ENCODE measurements around the gene NDUFS6.
"Not testable (repeated sequence)": the region's sequence is repeated elsewhere in the genome, so short reads cannot be mapped to it uniquely, and the experiment has no call there.

Gene NDUFS6

GRCh38 chr5:1784197-1785050 is 16.8 kb upstream of the NDUFS6 start:
- Mint-ChIP-seq H3K36me3 (ENCODE audit: low read depth) (no peaks in the 10 kb centered on the region), H3K9me3 (no peaks in the 10 kb centered on the region), H3K4me1 (ENCODE audit: low read depth) (no peaks in the 10 kb centered on the region), H3K27ac (no peak overlapping the region), H3K27me3 (peaks cover 6% of the 10 kb centered on the region), H3K4me3 (no peak overlapping the region)
- intact Hi-C loops (cut with micrococcal nuclease) = no loop called here

DNA sequence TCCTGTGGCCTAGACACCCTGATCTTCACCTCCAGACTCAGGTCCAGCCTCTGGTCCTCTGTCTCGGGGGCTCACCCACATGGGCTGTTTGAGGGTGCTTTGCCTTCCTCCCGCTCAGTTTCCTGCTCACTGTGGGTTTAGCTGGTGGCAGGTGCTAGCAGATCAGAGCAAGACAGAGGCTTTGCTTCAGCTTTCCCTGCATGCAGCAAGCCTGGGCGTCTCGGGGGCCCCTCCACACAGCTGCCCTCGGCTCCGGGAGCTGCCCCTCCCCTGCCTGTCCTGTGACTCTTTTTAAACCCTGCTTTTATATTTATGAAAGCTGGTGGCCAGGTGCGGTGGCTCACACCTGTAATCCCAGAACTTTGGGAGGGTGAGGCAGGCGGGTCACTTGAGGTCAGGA is 16.1 kb upstream of the NDUFS6 start:
- H3K4me1 Mint-ChIP-seq (ENCODE audit: low read depth) = no peaks in the 10 kb centered on the region
- H3K36me3 Mint-ChIP-seq (ENCODE audit: low read depth) = no peaks in the 10 kb centered on the region
- no peak overlapping the region for H3K4me3 Mint-ChIP-seq
- intact Hi-C loops (cut with micrococcal nuclease) = no loop called here
- H3K9me3 Mint-ChIP-seq = no peaks in the 10 kb centered on the region
- H3K27me3 Mint-ChIP-seq = peaks cover 6% of the 10 kb centered on the region
- H3K27ac Mint-ChIP-seq = no peak overlapping the region

DNA sequence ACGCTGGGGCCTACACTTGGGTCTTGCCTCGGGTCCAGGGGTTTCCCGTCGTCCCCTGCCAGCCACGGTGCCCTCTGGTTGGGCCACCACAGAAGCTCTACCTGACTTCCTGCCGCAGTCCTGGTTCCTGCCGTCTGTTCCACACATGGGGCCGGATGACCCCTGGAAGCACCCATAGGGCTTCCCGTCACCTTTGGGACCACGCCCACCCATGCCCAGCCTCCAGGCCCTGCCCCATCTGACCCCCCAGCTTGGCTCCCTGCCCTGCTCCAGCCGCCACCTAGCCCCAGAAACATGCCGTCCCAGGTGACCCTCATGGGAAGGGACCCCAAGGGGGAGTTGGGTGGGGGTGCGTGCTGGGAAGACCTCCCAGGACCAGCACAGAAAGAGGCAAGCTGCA is 15.2 kb upstream of the NDUFS6 start:
- no peaks in the 10 kb centered on the region for H3K4me1 Mint-ChIP-seq (ENCODE audit: low read depth)
- H3K9me3 Mint-ChIP-seq = no peaks in the 10 kb centered on the region
- peaks cover 7% of the 10 kb centered on the region for H3K27me3 Mint-ChIP-seq
- intact Hi-C loops (cut with micrococcal nuclease) = no loop called here
- H3K4me3 Mint-ChIP-seq = no peak overlapping the region
- H3K27ac Mint-ChIP-seq = no peak overlapping the region
- H3K36me3 Mint-ChIP-seq (ENCODE audit: low read depth) = no peaks in the 10 kb centered on the region

GRCh38 chr5:1786621-1787471 is 14.4 kb upstream of the NDUFS6 start:
- no peak overlapping the region for H3K4me3 Mint-ChIP-seq
- H3K36me3 Mint-ChIP-seq (ENCODE audit: low read depth) = no peaks in the 10 kb centered on the region
- intact Hi-C loops (cut with micrococcal nuclease) = no loop called here
- H3K27me3 Mint-ChIP-seq = peaks cover 7% of the 10 kb centered on the region
- H3K27ac Mint-ChIP-seq = no peak overlapping the region
- no peaks in the 10 kb centered on the region for H3K4me1 Mint-ChIP-seq (ENCODE audit: low read depth)
- H3K9me3 Mint-ChIP-seq = no peaks in the 10 kb centered on the region

DNA sequence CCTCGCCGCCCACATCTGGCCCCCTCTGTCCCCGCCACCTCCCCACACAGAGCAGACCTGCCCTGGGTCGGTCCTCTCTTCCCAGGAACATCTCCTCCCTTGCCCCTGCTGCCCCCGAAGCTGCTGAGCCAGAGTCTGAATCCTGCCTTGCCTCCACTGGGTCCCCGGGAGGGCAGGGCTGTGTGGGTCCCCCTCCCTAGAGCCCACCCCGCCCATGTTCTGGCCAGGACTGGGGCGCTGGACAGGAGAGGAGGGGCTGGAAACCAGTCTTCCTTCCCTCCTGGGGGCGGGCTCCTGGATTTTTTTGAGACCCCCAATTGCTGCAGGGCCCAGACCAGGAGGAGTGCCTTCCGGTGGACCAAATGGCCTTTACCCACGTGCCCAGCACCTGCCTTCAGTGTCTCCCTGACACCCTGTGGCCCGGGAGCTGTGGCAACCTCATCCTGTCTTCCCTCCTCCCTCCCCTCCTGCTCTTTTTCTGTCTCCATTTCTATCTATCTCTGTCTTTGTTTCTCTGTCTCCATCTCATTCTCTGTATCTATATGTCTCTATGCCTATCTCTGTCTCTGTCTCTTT is 13.6 kb upstream of the NDUFS6 start:
- H3K9me3 Mint-ChIP-seq = no peaks in the 10 kb centered on the region
- intact Hi-C loops (cut with micrococcal nuclease) = no loop called here
- H3K4me3 Mint-ChIP-seq = no peak overlapping the region
- peaks cover 7% of the 10 kb centered on the region for H3K27me3 Mint-ChIP-seq
- H3K36me3 Mint-ChIP-seq (ENCODE audit: low read depth) = no peaks in the 10 kb centered on the region
- H3K27ac Mint-ChIP-seq = no peak overlapping the region
- no peaks in the 10 kb centered on the region for H3K4me1 Mint-ChIP-seq (ENCODE audit: low read depth)

- Mint-ChIP-seq H3K4me1 (ENCODE audit: low read depth) (no peaks in the 10 kb centered on the region), H3K27me3 (peaks cover 7% of the 10 kb centered on the region), H3K4me3 (no peak overlapping the region), H3K36me3 (ENCODE audit: low read depth) (no peaks in the 10 kb centered on the region), H3K9me3 (no peaks in the 10 kb centered on the region), H3K27ac (no peak overlapping the region)
- intact Hi-C loops (cut with micrococcal nuclease) = no loop called here
Observed at GRCh38 chr5:1788200-1788599, 13.0 kb upstream of the NDUFS6 start.

- intact Hi-C loops (cut with micrococcal nuclease) = no loop called here
- Mint-ChIP-seq H3K9me3 (no peaks in the 10 kb centered on the region), H3K27ac (no peak overlapping the region), H3K4me3 (no peak overlapping the region), H3K27me3 (peaks cover 7% of the 10 kb centered on the region), H3K4me1 (ENCODE audit: low read depth) (no peaks in the 10 kb centered on the region), H3K36me3 (ENCODE audit: low read depth) (no peaks in the 10 kb centered on the region)
Observed at GRCh38 chr5:1788828-1789227, 12.4 kb upstream of the NDUFS6 start.

GRCh38 chr5:1789438-1789833 is 11.8 kb upstream of the NDUFS6 start:
- H3K27me3 Mint-ChIP-seq; H3K27ac Mint-ChIP-seq; intact Hi-C loops (cut with micrococcal nuclease); H3K9me3 Mint-ChIP-seq; H3K4me1 Mint-ChIP-seq (ENCODE audit: low read depth); H3K4me3 Mint-ChIP-seq; H3K36me3 Mint-ChIP-seq (ENCODE audit: low read depth): not testable (repeated sequence)

- no peaks in the 10 kb centered on the region for H3K9me3 Mint-ChIP-seq
- peaks cover 1% of the 10 kb centered on the region for H3K27me3 Mint-ChIP-seq
- H3K27ac Mint-ChIP-seq = no peak overlapping the region
- no peaks in the 10 kb centered on the region for H3K4me1 Mint-ChIP-seq (ENCODE audit: low read depth)
- H3K4me3 Mint-ChIP-seq = no peak overlapping the region
- intact Hi-C loops (cut with micrococcal nuclease) = no loop called here
- H3K36me3 Mint-ChIP-seq (ENCODE audit: low read depth) = no peaks in the 10 kb centered on the region
Observed at GRCh38 chr5:1789834-1790471, 11.3 kb upstream of the NDUFS6 start.

DNA sequence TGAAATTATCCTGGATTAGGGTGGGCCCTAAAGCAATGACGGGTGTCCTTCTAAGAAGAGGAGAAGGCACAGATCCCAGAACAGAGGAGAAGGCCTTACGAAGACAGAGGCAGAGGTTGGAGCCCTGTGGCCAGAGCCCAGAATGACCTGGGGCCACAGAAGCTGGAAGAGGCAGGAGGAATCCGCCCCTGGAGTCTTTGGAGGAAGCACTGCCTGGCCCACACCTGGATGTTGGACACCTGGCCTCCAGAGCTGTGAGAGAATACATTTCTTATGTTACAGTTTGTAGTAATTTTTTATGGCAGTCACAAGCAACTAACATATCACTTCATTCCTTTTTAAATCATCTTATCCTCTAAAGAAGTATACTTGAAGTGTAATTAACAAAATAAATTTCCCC is 10.0 kb upstream of the NDUFS6 start:
- no peaks in the 10 kb centered on the region for H3K4me1 Mint-ChIP-seq (ENCODE audit: low read depth)
- no peaks in the 10 kb centered on the region for H3K9me3 Mint-ChIP-seq
- no peak overlapping the region for H3K27ac Mint-ChIP-seq
- H3K4me3 Mint-ChIP-seq = no peak overlapping the region
- peaks cover 2% of the 10 kb centered on the region for H3K36me3 Mint-ChIP-seq (ENCODE audit: low read depth)
- intact Hi-C loops (cut with micrococcal nuclease) = no loop called here
- peaks cover 1% of the 10 kb centered on the region for H3K27me3 Mint-ChIP-seq

GRCh38 chr5:1792842-1793266 is 8.4 kb upstream of the NDUFS6 start:
- Mint-ChIP-seq H3K27ac (no peak overlapping the region), H3K4me1 (ENCODE audit: low read depth) (peaks cover 11% of the 10 kb centered on the region), H3K36me3 (ENCODE audit: low read depth) (peaks cover 19% of the 10 kb centered on the region), H3K27me3 (peaks cover 1% of the 10 kb centered on the region), H3K9me3 (no peaks in the 10 kb centered on the region), H3K4me3 (no peak overlapping the region)
- intact Hi-C loops (cut with micrococcal nuclease) = no loop called here

GRCh38 chr5:1793301-1793740 is 7.9 kb upstream of the NDUFS6 start:
- peaks cover 15% of the 10 kb centered on the region for H3K4me1 Mint-ChIP-seq (ENCODE audit: low read depth)
- H3K27ac Mint-ChIP-seq = no peak overlapping the region
- intact Hi-C loops (cut with micrococcal nuclease) = no loop called here
- peaks cover 23% of the 10 kb centered on the region for H3K36me3 Mint-ChIP-seq (ENCODE audit: low read depth)
- peaks cover 1% of the 10 kb centered on the region for H3K27me3 Mint-ChIP-seq
- no peak overlapping the region for H3K4me3 Mint-ChIP-seq
- no peaks in the 10 kb centered on the region for H3K9me3 Mint-ChIP-seq

GRCh38 chr5:1793966-1794900 is 7.0 kb upstream of the NDUFS6 start:
- Mint-ChIP-seq H3K4me1 (ENCODE audit: low read depth) (peaks cover 24% of the 10 kb centered on the region), H3K27ac (no peak overlapping the region), H3K36me3 (ENCODE audit: low read depth) (peaks cover 32% of the 10 kb centered on the region), H3K9me3 (no peaks in the 10 kb centered on the region), H3K27me3 (peaks cover 1% of the 10 kb centered on the region), H3K4me3 (no peak overlapping the region)
- intact Hi-C loops (cut with micrococcal nuclease) = no loop called here

Measured in dendritic cell treated with granulocyte-macrophage colony-stimulating factor and Interleukin-4, amounts not matched to agents 40 ng/mL and 50 ng/mL, for 4 days (primary cell).